Activated naive CD8-positive, alpha-beta T cell (primary cell): ENCODE results near the gene SBNO2.

Experiments
- H3K27ac Mint-ChIP-seq: one replicate; pipeline ENCODE4 v1.8.0; 2021; ENCODE audit warnings: mixed read lengths
- H3K27me3 Mint-ChIP-seq: one replicate; pipeline ENCODE4 v1.8.0; 2021; ENCODE audit warnings: mixed read lengths
- H3K36me3 Mint-ChIP-seq: one replicate; pipeline ENCODE4 v1.8.0; 2021; ENCODE audit warnings: mixed read lengths
- H3K4me1 Mint-ChIP-seq: one replicate; pipeline ENCODE4 v1.8.0; 2021; ENCODE audit warnings: low read depth, mixed read lengths
- H3K4me3 Mint-ChIP-seq: one replicate; pipeline ENCODE4 v1.8.0; 2021; ENCODE audit warnings: mild to moderate bottlenecking, mixed read lengths
- H3K9me3 Mint-ChIP-seq: one replicate; pipeline ENCODE4 v1.8.0; 2021; ENCODE audit warnings: low read depth, mixed read lengths

SBNO2 gene

DNA sequence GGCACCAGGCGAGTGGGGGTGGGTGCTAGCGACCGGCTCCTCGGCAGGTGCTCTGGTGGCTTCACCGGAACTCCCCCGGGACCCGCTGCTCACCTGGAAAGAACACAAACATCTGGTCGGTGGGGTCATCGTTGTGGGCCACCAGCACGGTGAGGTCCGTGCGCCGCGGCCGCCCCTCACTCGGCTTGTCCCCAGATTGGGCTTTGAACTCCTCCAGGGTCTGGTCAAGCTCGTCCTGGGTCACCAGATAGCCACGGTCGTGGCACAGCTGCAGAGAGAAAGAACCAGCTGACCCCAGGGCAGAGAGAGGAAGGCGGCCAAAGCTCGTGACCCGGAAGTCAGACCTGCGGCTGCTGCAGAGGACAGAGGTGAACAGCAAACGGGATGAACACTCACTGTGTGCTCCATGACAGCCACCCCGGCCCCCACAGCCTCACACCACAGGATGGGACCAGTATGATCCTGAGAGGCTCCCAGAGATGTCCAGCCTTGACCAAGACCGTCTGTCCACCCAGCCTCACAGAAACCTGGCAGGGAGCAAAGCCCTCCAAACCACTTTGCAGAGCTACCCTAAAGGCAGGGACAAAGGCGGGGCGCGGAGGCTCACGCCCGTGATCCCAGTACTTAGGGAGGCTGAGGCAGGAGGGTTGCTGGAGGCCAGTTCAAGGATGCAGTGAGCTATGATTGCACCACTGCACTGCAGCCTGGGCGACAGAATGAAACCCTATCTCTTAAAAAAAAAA is 80.1 kb downstream of the SBNO2 start:
- peak overlapping the region; percentile 92 for H3K4me3 Mint-ChIP-seq
- H3K27me3 Mint-ChIP-seq: no peaks in the 10 kb centered on the region
- H3K36me3 Mint-ChIP-seq: no peaks in the 10 kb centered on the region
- no peaks in the 10 kb centered on the region for H3K9me3 Mint-ChIP-seq
- peak overlapping the region; percentile 83 for H3K27ac Mint-ChIP-seq
- peaks cover 42% of the 10 kb centered on the region for H3K4me1 Mint-ChIP-seq

DNA sequence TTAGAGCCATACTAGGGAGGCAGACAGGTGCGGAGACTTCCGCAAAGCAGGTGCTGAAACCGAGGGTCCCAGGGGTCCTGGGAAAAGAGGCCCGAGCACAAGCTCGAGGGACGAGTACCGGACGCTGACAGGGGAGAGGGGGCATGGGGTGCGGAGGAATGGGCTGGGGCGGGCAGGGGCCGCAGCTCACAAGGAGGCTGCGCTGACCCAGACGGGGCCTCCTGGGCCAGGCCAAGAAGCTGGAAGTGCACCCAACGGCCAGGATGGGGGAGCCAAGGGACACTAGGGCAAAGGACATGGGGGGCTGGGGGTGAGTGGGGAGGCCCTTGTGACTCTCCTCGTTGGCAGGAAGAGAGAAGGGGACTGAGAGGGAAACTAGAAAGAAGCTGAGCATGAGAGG is 80.7 kb downstream of the SBNO2 start:
- Mint-ChIP-seq H3K4me1 (peaks cover 41% of the 10 kb centered on the region), H3K4me3 (peak overlapping the region; percentile 92), H3K9me3 (no peaks in the 10 kb centered on the region)

DNA sequence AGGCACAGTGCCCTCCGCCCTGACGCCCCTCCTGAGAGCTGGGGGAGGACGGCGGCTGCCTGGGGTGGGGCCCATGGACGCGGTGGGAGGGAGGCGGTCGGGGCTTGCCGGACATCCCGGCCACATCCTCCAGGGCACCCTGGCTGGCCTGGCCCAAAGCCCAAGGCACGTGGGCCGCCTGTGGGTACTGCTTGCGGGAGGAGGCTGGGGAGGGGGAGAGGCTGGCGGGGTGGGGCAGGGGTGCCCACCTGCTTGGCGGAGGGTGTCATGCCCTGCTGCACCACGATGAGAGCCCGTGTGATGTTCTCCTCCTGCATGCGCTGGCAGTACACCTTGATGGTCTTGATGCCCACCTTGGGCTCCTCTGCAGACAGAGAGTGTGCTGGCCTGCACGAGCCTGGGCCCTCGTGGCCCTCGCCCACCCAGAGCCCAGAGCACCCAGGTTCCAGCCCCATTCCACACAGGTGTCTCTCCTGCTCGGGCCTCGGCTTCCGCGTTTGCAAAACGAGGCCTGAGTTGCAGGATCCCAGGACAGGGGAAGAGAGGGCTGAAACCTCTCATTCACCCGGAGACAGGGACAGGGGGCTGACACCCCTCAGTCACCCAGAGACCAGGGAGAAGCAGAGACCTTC is 82.4 kb downstream of the SBNO2 start:
- H3K4me1 Mint-ChIP-seq: peaks cover 46% of the 10 kb centered on the region
- H3K4me3 Mint-ChIP-seq: peak overlapping the region; percentile 53
- H3K9me3 Mint-ChIP-seq: no peaks in the 10 kb centered on the region
- H3K27me3 Mint-ChIP-seq: no peaks in the 10 kb centered on the region
- H3K27ac Mint-ChIP-seq: no peak overlapping the region
- peaks cover 4% of the 10 kb centered on the region for H3K36me3 Mint-ChIP-seq

More for the DNA sequence above, 80.7 kb downstream of the SBNO2 start:
- Mint-ChIP-seq H3K27me3 (no peaks in the 10 kb centered on the region), H3K36me3 (no peaks in the 10 kb centered on the region), H3K27ac (no peak overlapping the region)

DNA sequence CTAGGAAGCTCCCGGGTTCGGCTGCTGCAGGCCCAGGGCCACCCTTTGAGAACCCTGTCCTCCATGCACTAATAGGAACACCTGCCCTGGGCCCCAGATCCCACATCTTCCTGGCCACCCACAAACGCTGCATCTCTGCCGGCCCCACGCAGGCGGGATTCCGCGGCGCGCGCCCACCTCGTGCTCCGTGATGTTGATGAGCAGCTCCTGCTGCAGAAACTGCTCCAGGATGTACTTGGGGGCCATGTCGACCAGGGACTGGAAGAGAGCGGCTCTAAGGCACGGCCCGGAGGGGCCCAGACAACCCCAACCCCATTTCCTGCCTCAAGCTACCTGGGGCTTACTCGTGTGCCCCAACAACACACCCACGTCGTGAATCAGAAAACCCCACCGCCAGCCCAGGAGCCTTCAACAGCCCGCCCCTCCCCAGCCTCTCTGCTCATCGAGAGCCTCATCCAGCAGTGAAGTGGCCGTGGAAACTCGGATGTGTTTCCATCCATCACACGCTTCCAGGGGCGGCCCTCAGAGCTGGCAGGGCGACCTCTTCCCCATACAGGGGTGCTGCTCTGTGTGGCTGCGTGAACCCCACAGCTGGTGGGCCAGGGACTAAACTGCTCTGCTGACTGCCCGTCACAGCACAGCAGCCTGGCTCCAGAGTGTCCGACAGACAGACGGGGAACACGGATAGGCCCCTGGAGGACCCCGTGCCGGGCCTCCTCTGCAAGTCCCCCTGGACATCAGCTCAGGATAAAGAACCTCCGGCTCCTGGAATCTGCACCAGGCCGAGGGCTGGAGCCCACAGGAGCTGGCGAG is 83.1 kb downstream of the SBNO2 start:
- Mint-ChIP-seq H3K4me1 (peaks cover 44% of the 10 kb centered on the region), H3K27ac (peak overlapping the region; percentile 61), H3K4me3 (peak overlapping the region; percentile 69), H3K27me3 (no peaks in the 10 kb centered on the region), H3K9me3 (no peaks in the 10 kb centered on the region), H3K36me3 (peaks cover 4% of the 10 kb centered on the region)

DNA sequence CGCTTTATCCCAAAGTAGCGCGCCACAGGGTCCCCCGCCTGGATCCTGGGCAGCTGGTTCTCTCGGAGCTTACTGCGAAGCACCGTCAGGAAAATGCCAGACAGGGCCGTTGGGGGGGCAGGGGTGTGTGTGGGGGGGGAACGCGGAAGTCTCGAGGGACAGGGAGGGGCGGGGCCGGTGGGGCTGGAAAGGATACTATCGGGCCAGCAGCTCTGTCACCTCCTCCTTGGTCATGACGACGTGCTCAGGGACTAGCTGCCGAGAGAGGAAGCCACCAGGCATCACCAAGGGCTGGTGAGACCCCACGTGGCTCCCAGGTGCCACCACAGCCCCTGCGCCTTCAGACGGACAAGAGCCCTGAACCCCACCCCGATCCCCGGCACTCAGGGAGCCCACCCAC is 84.2 kb downstream of the SBNO2 start:
- Mint-ChIP-seq H3K9me3 (no peaks in the 10 kb centered on the region), H3K27me3 (no peaks in the 10 kb centered on the region), H3K36me3 (peaks cover 4% of the 10 kb centered on the region), H3K4me3 (peak overlapping the region; percentile 27), H3K4me1 (peaks cover 45% of the 10 kb centered on the region), H3K27ac (no peak overlapping the region)

DNA sequence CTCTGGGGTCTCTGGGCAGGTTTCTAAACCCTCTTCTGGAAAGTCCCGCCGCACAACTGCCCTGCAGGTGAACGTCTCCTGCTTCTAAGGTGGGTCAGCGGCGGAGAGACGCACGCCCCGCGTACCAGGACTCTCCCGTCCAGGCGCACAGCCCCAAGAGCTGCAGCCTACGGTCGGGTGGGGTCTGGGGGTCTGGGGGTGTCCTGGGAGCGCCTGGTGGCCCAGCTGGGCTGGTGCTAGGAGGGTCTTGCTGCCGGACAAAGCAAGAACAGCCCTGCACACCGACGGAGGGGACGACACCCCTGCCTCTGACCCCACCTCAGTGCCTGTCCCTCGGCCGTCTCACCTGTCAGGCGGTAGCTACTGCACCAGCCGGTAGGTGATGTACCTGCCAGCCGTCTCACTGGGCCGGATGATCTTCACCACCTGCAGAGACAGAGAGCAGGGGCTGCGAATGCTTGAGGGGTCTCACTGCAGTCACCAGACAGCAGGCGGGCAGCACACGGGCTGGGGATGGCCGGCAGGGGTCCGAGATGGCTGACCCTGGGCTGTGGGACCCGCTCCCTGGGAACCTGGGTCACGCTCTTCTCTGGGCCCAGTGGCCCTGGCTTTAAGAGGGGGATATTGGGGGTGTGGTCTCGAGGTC is 84.8 kb downstream of the SBNO2 start:
- H3K4me3 Mint-ChIP-seq: no peak overlapping the region
- no peak overlapping the region for H3K27ac Mint-ChIP-seq
- peaks cover 4% of the 10 kb centered on the region for H3K36me3 Mint-ChIP-seq
- H3K27me3 Mint-ChIP-seq: no peaks in the 10 kb centered on the region
- H3K4me1 Mint-ChIP-seq: peaks cover 45% of the 10 kb centered on the region
- H3K9me3 Mint-ChIP-seq: no peaks in the 10 kb centered on the region

DNA sequence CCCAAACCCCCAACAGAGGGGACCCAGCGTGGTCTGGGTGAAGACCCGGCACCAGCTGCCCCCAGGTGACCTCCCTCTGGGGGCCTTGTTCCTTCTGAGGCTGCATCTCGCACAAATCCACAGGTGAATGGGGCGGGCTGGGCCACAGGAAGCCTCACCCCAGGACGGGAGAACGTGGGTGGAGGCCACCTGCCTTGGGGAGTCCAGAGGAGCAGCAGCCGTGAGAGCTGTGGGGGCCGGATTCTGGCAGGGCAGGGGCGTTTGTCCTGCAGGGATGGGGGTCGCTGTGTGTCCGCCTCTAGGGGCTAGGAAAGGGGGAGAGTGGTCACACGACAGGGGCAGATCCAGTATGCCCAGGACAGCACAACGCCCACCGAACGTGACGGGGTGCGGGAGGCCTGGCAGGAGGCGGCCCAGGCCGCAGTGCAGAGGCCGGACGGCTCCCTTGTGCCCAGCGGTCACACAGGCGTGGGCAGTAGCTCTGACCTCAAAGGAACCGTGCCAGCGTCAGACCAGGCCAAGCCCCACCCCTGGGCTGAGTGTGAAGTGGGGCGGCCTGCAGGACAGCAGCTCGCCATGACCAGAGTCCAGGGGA is 85.6 kb downstream of the SBNO2 start:
- no peak overlapping the region for H3K27ac Mint-ChIP-seq
- peak overlapping the region; percentile 17 for H3K4me3 Mint-ChIP-seq
- peaks cover 4% of the 10 kb centered on the region for H3K36me3 Mint-ChIP-seq
- no peaks in the 10 kb centered on the region for H3K27me3 Mint-ChIP-seq
- no peaks in the 10 kb centered on the region for H3K9me3 Mint-ChIP-seq
- peaks cover 47% of the 10 kb centered on the region for H3K4me1 Mint-ChIP-seq

DNA sequence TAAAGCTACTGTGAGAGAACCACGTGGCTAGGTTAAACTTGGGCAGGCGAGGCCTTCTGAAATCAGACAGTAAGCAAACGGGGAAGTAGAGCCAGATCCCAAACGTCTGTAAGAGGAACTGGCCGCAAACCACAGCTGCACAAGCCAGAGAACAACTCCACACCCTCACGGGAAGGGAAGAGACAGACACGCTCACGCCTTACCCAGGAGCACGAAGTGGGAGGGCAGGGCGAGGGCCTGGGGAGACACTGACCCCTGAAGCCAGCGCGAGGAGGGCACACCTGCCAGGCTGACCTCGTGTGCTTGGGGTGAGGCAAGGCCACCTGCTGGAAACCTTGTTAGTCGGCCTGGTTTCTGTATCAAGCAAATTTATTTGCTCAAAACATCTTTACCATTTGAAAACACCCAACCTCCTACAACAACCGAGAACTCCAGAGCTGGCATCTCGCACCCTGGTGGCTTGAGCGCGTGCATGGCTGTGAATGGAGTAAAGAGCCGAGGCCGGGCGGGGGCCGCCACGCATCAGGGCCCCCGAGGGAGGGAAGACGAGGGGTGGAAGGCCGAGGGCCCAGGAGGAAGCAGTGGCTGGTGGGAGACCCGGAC is 86.2 kb downstream of the SBNO2 start:
- Mint-ChIP-seq H3K27me3 (no peaks in the 10 kb centered on the region), H3K4me1 (peaks cover 46% of the 10 kb centered on the region), H3K9me3 (no peaks in the 10 kb centered on the region), H3K4me3 (peak overlapping the region; percentile 72), H3K36me3 (peaks cover 4% of the 10 kb centered on the region), H3K27ac (peak overlapping the region; percentile 92)

DNA sequence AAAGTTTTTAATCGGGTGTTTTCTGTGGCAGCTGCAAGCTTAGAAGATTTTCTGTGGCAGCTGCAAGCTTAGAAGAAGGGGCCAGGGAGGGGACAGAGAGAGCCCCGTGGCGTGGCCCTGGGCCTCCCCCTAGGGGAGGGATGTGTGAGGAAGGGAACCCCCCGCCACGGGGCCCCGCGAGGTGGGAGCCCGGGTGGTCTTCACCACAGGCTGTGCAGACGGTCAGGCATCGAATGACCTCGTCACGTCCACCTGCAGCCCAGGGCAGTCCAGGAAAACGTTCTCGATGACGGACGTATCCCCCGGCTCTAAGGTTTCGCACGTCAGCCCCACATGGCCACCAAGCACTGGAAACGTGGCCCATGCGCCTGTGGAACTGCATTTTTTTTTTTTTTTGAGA is 87.5 kb downstream of the SBNO2 start:
- Mint-ChIP-seq H3K4me3 (no peak overlapping the region), H3K27me3 (no peaks in the 10 kb centered on the region), H3K9me3 (no peaks in the 10 kb centered on the region), H3K36me3 (peaks cover 4% of the 10 kb centered on the region), H3K4me1 (peaks cover 46% of the 10 kb centered on the region), H3K27ac (no peak overlapping the region)

DNA sequence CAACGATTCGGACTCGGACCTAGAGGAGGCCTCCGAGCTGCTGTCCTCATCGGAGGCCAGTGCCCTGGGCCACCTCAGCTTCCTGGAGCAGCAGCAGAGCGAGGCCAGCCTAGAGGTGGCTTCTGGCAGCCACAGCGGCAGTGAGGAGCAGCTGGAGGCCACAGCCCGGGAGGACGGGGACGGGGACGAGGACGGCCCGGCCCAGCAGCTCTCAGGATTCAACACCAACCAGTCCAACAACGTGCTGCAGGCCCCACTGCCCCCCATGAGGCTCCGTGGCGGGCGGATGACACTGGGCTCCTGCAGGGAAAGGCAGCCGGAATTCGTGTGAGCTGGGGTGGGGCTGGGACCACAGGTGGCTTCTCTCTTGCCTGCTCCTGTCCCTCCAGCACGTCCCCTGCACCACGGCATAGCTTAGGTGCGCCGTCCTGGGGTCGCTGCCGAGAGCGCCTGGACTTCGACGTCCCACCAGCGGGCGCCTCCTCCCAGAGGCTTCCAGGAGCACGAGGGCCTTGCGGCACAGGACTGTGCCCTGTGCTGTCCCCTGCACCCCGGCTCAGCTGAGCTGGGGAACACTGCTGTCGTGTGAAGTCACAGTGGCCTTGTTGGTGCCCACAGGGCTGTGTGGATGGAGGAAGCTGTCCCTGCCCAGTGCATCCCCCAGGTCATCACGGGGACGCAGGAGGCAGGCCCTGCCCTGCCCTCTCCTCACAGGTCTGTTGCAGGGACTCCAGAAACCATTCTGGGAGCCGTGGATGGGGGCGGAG is 88.2 kb downstream of the SBNO2 start:
- Mint-ChIP-seq H3K36me3 (peaks cover 4% of the 10 kb centered on the region), H3K4me3 (no peak overlapping the region), H3K27me3 (no peaks in the 10 kb centered on the region), H3K27ac (peak overlapping the region; percentile 73), H3K9me3 (no peaks in the 10 kb centered on the region), H3K4me1 (peaks cover 45% of the 10 kb centered on the region)

DNA sequence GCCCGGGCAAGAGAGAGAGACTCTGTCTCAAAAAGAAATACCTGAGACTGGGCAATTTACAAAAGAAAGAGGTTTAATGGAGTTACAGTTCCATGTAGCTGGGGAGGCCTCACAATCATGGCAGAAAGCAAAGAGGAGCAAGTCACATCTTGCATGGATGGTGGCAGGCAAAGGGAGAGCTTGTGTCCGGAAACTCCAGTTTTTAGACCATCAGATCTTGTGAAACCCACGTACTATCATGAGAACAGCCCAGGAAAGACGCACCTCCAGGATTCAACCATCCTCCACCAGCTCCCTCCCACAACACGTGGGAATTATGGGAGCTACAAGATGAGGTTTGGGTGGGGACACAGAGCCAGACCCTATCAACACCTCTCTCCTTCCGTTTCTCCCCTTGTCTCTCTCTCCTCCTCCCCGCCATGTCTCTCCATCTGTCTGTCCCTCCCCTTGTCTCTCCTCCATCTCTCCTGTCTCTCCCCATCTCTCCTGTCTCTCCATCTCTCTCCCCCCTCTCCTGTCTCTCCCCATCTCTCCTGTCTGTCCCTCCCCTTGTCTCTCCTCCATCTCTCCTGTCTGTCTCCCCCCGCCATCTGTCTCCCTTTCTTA is 88.9 kb downstream of the SBNO2 start:
- H3K27ac Mint-ChIP-seq: peak overlapping the region; percentile 73
- H3K4me3 Mint-ChIP-seq: no peak overlapping the region
- H3K36me3 Mint-ChIP-seq: peaks cover 4% of the 10 kb centered on the region
- peaks cover 43% of the 10 kb centered on the region for H3K4me1 Mint-ChIP-seq
- H3K9me3 Mint-ChIP-seq: no peaks in the 10 kb centered on the region
- H3K27me3 Mint-ChIP-seq: no peaks in the 10 kb centered on the region

DNA sequence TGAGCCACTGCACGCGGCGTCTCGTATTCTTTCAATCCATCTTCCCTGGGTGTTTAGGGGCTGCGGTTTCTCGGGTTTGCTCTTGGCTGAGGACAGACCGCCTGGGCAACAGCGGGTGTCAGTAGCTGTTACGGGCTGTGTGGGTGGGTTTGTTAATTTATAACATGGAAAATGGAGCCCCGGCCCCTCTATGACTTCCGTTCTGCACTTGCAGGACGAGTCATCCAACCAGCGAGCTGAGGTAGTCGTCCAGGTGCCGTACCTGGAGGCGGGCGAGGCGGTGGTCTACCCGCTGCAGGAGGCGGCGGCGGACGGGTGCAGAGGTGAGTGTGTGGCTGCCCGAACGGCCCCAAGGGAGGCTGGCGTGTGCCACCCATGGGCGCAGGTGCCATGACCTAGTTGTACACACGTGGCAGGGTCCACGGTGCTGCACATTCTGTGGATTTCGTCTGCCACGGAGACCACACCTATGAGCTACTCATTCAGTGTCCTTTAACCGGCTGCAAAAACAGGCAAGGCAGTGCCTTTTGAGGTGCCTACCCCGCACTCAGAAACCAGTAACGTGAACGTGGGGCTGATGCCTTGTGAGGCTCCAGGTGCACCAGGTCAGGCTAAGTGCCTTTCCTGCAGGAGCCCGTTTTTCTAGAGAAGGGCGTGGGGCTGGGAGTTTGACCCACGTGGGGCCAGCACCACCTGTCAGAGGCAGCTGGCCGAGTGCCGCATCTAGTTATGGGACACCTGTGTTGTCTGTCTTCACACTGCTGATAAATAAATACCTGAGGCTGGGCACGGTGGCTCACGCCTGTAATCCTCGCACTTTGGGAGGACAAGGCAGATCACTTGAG is 89.8 kb downstream of the SBNO2 start:
- Mint-ChIP-seq H3K27ac (peak overlapping the region; percentile 1), H3K27me3 (no peaks in the 10 kb centered on the region), H3K4me3 (peak overlapping the region; percentile 17), H3K9me3 (no peaks in the 10 kb centered on the region), H3K4me1 (peaks cover 47% of the 10 kb centered on the region), H3K36me3 (peaks cover 4% of the 10 kb centered on the region)
